Activated CD4-positive, alpha-beta T cell treated with anti-CD3 and anti-CD28 coated beads, Interleukin-2, amount 50 U/mL, for 4 hours (primary cell): ENCODE measurements around the gene EPM2AIP1.
"Not testable (repeated sequence)": the region's sequence is repeated elsewhere in the genome, so short reads cannot be mapped to it uniquely, and the experiment has no call there.

Source experiments
- DNase-seq, 2 experiments: peaks; one replicate each; pipeline ENCODE4 v3.0.0-alpha.2; 2020

Gene EPM2AIP1

DNA sequence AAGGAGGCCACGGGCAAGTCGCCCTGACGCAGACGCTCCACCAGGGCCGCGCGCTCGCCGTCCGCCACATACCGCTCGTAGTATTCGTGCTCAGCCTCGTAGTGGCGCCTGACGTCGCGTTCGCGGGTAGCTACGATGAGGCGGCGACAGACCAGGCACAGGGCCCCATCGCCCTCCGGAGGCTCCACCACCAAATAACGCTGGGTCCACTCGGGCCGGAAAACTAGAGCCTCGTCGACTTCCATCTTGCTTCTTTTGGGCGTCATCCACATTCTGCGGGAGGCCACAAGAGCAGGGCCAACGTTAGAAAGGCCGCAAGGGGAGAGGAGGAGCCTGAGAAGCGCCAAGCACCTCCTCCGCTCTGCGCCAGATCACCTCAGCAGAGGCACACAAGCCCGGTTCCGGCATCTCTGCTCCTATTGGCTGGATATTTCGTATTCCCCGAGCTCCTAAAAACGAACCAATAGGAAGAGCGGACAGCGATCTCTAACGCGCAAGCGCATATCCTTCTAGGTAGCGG, at the start of gene EPM2AIP1:
TSS of gene EPM2AIP1 (minus strand) at position 326 of the 520 bp plus-strand sequence. CDS start at position 272, 54 bp downstream.
- no peak for DNase-seq

DNA sequence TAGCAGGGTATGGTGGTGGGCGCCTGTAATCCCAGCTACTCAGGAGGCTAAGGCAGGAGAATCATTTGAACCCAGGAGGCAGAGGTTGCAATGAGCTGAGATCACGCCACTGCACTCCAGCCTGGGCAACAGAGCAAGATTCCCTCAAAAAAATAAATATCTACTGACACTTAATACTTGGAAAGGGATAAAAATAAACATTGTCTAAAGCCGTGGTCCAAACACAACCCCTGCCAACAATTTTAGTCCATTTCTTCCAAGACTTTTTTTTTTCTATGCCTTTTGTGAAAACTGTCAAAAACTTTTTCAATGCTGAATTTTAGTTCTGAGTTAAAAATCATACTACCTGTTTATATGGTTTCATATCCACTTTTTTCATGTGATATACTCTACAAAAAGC, 49.8 kb upstream of the EPM2AIP1 start:
- DNase-seq, result not testable (repeated sequence)

DNA sequence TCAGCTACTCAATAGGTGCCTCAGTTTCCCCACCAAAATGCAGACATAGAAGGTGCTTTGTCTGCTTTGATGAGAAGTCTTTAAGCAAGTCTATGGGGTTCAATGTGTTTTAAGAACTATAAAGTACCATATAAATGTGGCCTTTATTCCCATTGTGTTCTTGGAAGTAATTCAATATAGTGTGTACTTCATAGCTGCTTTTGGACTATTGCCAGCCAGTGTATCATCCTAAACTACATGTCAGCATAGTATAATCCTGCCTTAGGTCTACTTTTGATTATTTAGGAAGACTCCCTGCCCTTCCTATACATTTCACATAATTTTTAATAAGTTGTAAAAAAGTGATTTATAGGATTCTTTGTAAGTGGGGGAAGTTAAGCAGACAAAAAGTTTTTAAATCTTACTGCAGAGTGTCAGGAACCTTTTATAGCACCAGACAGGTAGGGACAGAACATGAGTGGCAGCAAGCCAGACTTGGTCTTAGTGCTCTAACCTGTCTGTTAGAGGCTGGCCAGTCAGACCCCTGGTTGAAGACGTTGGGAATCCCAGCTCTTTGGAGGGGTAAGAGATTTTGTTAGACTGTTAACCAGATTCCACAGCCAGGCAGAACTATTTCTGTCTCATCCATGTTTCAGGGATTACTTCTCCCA, 48.7 kb upstream of the EPM2AIP1 start:
- no peak for DNase-seq

DNA sequence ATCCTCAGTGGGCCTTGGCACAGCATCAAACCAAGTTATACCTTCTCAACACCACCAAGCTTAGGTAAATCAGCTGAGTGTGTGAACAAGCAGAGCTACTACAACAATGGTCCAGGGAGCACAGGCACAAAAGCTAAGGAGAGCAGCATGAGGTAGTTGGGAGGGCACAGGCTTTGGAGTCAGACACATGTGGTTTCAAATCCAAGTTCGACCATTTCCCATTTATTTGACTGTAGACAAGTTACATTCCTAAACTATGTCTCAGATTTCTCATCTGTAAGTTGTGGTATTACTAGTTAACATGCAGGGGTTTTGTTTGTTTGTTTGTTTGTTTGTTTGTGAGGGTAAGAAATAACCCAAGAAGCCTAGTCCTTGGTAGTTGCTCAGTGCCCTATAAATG, 47.3 kb upstream of the EPM2AIP1 start:
- no peak for DNase-seq

DNA sequence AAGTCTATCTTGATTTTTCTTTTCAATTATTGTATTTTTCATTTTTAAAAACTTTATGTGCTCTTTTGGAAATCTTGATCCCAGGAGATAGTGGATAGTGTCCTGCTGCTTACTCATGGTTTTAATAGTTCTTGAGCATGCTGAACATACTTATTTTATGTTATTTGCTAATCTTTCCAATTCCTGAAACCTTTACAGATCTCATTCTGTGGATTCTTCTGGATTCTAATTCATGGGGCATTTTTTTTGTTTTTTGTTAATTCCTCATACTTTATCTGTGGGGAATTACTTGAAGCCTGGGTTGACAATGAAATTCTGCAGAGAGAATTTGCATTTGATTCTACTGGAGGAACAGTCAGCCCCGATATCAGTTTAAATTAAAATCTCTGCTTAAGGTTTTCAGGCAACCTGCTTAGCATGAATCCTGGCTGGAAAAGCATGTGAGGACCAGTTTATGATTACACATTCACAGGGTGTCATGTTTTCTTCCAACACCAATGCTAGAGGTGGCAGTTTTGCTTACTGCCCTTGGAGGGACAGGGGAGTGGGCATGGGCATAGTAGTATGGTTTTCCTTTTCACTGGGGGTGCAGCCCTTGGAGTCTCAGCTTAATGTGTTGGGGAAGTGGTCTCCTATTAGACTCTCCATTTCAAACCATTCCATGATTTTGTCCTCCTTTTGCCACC, 46.4 kb upstream of the EPM2AIP1 start:
- no peak for DNase-seq

DNA sequence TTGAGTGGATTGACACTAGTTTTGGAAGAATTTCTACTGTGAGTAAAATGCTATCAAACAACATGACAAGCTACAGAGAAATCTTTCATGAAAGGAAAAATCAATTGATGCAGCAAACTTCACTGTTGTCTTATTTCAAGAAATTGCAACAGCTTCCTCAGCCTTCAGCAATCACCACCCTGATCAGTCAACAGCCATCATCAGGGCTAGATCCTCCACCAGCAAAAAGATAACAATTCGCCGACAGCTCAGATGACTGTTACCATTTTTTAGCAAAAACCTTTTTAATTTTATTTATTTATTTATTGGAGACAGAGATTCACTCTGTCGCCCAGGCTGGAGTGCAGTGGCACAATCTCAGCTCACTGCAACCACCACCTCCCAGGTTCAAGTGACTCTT, 44.4 kb upstream of the EPM2AIP1 start:
- DNase-seq, result no peak

DNA sequence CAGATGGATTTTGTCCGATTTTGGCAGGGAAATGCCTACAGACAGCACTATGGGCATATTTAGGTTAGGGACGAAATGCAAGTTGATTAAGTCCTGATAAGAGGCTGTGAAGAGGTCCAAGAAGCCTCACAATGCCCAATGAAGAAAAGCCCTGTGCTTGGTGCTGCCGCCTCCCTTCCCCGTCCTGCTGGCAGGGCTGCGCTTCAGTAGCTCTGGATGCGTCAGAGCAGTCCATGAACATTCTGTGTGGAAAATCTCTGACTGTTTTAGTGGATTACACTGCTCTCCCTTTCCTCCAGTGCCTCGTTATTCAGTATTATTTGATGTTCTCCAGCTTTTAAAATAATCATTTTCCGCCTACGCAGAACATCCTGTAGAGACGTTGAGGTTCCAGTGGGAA, 40.0 kb upstream of the EPM2AIP1 start:
- no peak for DNase-seq

DNA sequence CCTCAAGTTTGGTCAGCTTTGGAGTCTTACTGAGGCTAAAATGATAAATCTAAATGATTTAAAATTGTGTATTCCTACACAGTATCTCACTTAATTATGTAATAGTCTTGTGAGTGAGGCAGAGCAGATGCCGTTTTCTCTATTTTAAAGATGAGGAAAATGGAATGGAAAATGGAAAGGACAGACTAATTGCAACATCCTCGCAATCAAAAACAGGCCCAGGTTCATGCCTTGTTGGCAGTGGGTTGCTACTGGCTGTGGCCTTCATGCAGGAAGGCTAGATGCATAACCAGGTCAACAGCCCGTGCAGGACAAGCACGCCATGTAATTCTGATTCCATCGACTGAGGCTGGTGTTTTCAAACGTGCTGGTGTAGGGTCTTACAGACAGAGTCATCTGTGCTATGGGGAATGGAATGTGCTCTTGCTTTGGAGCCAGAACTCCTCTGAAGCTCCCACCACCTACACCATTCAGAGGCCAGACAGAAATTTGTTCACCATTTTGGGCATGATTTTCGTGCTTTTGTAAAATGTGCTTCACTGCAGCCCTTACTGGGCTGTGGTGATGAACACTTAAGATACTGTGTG, 38.3 kb upstream of the EPM2AIP1 start:
- no peak for DNase-seq

DNA sequence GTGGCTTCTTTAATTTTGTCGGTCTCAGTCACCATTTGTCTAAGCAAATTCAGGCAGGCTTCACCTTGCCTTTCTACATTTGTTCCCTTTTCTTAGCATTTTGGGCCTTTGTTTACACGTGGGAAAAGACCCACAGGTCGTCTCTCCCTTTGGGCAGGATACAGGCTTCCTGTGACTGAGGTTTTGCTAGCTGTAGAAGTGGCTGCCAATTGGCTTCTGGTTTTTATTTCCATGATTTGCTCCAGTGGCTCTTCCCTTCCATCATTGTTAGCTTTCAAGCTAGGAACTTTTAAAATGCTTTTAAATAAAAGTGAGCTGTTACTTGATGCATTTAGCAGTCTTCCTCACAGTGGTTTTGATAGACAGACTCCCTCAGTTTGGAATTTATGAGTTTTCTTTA, 37.7 kb upstream of the EPM2AIP1 start:
- DNase-seq, result no peak

DNA sequence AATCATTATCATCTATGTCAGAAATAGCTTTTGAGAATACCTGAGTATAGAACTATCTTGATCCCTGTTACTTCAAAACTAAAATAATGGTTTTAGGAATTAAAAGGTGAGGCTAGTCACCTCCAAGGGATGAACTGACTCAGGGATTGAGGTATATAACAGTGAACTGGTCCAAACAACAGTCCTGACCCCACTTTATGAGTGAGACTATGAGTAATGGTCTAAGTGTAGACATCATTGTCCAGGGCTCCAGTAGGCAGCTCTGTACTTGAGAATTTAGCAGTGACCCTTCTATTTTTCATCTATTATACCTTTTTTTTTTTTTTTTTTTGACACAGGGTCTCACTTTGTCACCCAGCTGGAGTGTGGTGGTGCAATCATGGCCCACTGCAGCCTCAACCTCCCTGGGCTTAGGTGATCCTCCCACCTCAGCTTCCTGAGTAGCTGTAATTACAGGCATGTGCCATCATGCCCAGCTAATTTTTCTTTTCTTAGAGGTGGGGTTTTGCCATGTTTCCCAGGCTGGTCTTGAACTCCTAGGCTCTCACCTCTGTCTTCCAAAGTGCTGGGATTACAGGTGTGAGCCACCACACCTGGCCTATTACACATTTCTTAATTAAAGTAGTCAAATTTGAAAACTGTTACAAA, 36.7 kb upstream of the EPM2AIP1 start:
- no peak for DNase-seq

DNA sequence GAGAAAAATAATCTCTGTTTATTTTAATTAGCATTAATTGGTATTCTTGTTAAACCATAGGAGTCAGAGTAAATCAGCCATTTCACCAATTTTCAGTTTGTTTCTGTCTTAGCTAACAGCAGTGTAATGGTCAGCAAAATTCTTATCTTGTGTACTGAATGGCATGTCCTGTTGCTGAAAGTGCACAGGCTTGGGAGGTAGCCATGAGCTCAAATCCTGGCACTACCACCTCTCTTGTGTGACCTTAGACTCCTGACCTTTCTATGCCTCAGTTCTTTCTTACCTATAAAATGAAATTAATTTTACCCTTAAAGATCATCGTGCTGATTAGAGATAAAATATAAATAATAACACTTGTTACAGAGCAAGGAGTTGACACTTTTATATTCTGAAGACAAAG, 36.2 kb upstream of the EPM2AIP1 start:
- DNase-seq, result no peak

DNA sequence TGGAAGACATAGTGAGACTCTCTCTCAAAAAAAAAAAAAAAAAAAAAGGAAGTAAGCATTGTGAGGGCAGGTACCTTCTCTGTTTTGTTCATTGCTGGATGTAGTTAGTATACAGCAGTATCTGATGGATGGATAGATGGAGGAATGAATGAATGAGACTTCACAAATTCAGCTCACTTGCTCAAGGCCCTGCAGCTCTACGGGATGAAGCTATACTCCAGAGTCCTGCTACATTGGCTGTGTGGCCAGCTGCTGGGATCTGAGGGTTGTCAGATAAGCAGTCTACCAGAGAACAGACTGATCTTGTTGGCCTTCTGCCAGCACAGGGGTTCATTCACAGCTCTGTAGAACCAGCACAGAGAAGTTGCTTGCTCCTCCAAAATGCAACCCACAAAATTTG, 35.4 kb upstream of the EPM2AIP1 start:
- no peak for DNase-seq

DNA sequence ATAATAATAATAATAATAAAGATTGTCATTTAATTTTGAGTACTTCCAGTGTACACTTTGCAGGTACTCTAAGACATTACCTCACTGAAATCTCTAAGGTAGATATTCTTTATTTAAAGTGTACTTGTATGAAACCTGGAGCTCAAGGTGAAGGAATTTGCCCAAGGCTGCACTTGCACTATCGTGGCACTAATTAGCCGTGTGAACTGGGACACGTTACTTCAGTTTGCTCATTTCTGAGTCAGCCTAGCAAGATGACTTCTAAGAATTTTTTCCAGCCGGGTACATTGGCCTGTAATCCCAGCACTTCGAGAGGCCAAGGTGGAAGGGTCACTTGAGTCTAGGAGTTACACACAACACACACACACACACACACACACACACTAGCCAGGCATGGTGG, 33.9 kb upstream of the EPM2AIP1 start:
- no peak for DNase-seq

DNA sequence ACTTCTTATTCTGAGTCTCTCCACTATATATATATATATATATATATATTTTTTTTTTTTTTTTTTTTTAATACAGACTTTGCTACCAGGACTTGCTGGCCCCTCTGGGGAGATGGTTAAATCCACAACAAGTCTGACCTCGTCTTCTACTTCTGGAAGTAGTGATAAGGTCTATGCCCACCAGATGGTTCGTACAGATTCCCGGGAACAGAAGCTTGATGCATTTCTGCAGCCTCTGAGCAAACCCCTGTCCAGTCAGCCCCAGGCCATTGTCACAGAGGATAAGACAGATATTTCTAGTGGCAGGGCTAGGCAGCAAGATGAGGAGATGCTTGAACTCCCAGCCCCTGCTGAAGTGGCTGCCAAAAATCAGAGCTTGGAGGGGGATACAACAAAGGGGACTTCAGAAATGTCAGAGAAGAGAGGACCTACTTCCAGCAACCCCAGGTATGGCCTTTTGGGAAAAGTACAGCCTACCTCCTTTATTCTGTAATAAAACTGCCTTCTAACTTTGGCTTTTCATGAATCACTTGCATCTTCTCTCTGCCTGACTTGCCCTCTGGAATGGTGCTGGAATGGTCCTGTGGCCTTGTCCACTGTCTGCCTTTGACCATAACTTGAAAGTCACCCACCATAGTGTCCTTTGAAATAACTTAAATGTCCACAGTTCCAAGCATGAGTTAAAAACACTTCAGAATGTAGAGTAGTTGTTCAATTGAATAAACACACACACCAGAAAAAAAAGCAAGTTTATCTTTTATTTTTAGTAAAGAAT, 32.8 kb upstream of the EPM2AIP1 start:
- DNase-seq, result no peak

DNA sequence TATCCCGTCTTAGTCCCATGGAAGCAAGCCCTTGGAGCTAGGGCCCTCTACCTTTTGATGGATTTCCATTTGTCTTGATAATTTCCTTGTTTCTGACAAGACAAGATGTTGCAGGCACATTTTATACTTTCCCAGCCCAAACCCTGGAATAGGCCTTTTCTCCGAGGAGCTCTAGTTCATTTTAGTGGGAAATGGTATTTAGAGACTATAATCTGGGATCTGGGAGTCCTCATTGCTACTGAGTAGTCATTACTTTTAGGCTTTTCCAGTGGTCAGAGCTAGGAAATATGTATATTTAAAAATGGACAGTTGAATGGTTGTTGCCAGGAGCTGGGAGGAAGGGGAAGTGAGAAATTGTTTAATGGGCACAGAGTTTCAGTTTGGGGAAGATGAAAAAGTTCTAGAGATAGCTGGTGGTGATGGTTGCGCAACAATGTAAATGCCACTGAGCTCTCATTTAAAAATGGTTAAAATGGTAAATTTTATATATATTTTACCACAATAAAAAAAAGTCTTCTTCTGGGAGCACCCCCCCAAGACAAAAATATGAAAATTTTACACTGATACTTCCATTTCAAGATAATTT, 32.0 kb upstream of the EPM2AIP1 start:
- DNase-seq, result no peak

DNA sequence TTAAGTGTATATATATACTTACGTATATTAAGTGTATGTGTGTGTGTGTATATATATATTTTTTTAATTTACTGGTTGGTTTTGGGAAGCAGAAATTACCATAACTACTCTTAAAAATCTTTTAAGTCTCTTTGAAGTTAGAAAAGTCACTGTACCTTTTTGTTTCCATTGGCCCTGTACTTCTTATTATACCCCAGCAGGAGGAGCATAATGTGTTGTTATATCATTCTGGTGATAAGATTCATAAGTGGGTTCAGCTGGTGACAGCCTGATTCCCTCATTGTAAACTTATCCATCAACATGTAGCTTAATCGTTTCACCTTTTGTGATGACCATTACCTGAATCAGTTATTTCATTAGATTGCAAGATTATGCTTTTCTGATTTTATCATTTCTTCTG, 31.2 kb upstream of the EPM2AIP1 start:
- DNase-seq, result no peak

DNA sequence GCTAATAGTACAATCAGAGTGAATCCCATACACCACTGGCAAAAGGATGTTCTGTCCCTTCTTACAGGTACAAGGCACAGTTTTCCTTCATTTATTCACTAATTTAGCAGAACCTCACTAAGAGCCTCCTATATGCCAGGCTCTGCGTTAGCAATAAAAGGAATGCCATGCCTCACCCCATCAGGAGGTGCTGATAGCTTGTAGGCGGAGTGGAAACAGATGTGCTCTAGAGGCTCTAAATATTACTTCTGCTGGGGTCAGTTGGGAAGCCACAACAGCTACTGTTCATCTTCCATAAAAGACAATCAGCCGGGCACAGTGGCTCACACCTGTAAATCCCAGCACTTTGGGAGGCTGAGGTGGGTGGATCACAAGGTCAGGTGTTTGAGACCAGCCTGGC, 24.8 kb upstream of the EPM2AIP1 start:
- no peak for DNase-seq

DNA sequence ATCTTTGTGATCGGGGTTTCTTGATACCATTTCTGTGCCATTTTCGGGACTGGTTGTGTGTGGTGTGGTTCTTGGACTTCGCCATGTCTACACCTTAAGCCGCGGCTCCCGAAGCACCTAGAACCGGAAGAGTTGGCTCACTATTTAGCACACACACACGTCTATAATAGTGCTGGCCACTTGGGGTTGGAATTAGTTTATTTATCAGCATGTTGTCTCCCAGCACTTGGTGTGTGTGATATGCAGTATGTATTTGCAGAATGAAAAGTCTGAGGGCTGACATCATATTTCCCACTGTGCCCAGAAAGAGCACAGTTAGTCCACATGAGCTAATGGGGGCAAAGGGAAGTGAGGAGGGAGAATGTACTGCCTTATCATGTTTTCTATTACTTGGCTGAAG, 24.0 kb upstream of the EPM2AIP1 start:
- DNase-seq, result no peak

DNA sequence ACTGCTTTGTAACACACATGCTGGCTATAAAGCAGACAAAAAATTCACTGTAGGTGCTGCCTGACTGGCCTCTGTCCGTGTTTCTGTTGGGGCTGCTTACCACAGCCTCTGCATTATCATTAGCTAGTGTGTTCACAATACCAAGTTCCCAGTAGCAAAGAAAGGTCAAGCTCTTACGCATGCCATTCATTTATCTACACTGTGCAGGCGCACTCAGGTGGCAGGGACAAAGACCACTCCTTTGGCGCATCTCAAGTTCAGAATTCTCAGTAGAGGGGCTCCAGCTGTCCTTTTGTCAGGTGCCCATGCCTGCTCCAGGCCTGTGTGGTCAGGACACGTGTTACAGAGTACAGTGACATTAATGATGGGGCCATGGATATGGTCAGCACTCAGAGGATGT, 22.7 kb upstream of the EPM2AIP1 start:
- no peak for DNase-seq

DNA sequence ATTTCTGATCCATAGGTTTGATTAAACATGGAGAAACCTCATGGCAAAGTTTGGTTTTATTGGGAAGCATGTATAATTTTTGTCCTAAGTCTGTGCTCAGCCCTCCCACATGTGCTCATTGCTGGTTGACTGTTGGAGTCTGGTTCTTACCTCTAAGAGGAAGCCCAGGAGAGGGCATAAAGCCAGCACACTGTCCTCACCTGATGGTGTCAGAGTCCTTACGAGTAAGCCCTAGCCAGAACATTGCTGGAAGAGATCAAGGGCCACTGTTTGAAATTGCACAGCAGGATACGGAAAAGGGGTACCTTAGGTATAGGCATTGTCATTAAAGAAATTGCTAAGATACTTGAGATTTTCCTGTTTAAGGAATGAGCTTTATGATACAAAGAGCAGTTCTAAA, 21.7 kb upstream of the EPM2AIP1 start:
- DNase-seq, result no peak

DNA sequence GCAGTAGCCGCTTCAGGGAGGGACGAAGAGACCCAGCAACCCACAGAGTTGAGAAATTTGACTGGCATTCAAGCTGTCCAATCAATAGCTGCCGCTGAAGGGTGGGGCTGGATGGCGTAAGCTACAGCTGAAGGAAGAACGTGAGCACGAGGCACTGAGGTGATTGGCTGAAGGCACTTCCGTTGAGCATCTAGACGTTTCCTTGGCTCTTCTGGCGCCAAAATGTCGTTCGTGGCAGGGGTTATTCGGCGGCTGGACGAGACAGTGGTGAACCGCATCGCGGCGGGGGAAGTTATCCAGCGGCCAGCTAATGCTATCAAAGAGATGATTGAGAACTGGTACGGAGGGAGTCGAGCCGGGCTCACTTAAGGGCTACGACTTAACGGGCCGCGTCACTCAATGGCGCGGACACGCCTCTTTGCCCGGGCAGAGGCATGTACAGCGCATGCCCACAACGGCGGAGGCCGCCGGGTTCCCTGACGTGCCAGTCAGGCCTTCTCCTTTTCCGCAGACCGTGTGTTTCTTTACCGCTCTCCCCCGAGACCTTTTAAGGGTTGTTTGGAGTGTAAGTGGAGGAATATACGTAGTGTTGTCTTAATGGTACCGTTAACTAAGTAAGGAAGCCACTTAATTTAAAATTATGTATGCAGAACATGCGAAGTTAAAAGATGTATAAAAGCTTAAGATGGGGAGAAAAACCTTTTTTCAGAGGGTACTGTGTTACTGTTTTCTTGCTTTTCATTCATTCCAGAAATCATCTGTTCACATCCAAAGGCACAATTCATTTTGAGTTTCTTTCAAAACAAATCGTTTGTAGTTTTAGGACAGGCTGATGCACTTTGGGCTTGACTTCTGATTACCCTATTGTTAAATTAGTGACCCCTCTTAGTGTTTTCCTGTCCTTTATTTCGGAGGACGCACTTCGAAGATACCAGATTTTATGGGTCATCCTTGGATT, 674 bp upstream of the EPM2AIP1 start, which contains the start of gene MLH1:
TSS of gene MLH1 (plus strand) at position 193 of the 958 bp plus-strand sequence. CDS start at position 223, 30 bp downstream.
- DNase-seq, result peak; percentile 98
